ENCODE measurements around the gene POC1A.

Gene POC1A

DNA sequence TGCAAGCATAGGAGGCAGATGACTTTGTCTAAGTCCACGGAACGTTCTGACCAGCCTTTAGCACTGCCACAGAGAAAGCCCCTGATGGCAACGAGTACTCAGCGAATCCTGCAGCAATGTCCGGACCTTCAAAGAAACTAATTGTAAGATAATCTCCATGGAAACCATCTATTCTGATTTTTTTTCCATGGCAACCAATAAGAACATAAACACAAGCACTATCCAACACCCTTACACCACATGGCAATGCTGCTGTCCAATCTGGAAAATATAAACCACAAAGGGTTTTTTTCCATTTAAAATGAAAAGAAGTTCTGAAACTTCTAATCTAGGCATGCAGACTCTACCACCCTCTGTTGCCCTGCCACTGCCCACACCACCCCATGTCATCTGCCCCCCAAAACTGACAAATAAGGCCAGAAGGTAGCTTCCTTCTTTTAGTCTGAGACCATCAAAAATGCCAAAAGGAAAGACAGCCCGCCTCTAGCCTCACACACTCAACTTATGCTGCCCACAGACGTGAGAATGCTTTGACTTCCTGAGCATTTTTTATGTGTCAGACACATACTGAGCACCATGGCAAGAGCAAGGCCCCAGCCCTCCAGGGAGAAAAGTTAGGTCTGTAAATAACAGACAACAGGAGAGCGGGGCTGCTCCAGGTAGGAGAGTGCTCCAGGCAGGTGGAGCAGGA lies 44.5 kb downstream of the POC1A start:
- H3K4me3 ChIP-seq (ENCODE audit: low read length): no peak overlapping the region
- no CpG with 5 or more reads among the region's 8 CpGs for whole genome bisulfite sequencing (ENCODE audit: insufficient coverage, insufficient read length)
- no peaks in the 10 kb centered on the region for H3K4me1 ChIP-seq (ENCODE audit: control insufficient read depth, insufficient read depth, low read length)
- no peaks in the 10 kb centered on the region for H3K27me3 ChIP-seq (ENCODE audit: control insufficient read depth, insufficient read depth, low read length)
- H3K27ac ChIP-seq (ENCODE audit: low read length): no peak overlapping the region
- no peaks in the 10 kb centered on the region; the same call in 1 of the 2 replicates for H3K36me3 ChIP-seq (ENCODE audit: control insufficient read depth, insufficient read depth, low read length)
- DNase-seq (ENCODE audit: low read depth, low spot score): no peak
- no peaks in the 10 kb centered on the region for H3K9me3 ChIP-seq (ENCODE audit: control insufficient read depth, insufficient read depth, low read length)

DNA sequence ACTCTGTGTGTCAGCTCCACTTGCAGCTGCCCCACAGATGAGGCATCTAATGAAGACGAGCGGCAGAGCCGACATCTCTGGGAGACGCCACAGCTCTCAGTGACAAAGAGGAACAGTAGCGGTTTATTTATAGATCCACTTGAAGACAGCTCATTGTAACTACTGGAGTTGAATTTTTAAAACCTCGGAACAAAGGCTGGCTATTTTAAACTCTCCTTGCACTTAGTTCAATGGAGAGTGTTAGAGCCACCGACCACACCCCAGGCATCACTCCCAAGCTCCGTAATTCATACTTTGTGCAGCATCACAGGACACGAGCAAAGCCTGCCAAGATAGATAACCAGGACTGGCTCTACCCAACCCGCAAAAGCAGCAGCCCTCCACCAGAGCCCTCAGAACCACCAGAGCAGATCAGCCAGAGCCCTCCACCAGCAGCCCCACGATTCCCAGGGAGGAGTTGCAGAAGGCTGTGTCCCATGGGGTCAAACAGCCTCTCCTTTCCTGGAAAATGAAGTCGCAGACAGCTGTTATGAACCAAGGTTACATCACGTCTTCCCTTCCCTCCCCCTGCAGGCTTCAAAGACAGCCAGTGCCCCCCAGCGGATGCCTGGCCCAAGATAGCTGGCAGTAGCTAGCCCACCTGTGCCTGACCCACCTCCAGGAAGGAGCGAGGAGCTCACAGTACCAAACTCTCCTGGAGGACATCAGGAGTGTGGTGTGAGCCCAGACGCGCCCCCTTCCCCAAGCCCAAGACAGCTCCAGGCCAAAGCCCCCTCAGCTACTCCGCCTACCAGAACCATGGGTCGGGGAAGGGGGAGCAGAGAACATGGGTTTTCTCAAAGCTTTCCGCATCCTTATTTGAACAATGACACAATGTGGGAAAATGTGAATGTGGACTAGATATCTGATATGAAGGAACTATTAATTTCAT lies 45.7 kb downstream of the POC1A start:
- DNase-seq (ENCODE audit: low read depth, low spot score): no peak
- Histone ChIP-seq H3K4me3 (ENCODE audit: low read length) (no peak overlapping the region), H3K27ac (ENCODE audit: low read length) (no peak overlapping the region), H3K36me3 (ENCODE audit: control insufficient read depth, insufficient read depth, low read length) (no peaks in the 10 kb centered on the region; the same call in 1 of the 2 replicates), H3K9me3 (ENCODE audit: control insufficient read depth, insufficient read depth, low read length) (no peaks in the 10 kb centered on the region), H3K27me3 (ENCODE audit: control insufficient read depth, insufficient read depth, low read length) (no peaks in the 10 kb centered on the region), H3K4me1 (ENCODE audit: control insufficient read depth, insufficient read depth, low read length) (no peaks in the 10 kb centered on the region)
- WGBS (ENCODE audit: insufficient coverage, insufficient read length): no CpG with 5 or more reads among the region's 20 CpGs

DNA sequence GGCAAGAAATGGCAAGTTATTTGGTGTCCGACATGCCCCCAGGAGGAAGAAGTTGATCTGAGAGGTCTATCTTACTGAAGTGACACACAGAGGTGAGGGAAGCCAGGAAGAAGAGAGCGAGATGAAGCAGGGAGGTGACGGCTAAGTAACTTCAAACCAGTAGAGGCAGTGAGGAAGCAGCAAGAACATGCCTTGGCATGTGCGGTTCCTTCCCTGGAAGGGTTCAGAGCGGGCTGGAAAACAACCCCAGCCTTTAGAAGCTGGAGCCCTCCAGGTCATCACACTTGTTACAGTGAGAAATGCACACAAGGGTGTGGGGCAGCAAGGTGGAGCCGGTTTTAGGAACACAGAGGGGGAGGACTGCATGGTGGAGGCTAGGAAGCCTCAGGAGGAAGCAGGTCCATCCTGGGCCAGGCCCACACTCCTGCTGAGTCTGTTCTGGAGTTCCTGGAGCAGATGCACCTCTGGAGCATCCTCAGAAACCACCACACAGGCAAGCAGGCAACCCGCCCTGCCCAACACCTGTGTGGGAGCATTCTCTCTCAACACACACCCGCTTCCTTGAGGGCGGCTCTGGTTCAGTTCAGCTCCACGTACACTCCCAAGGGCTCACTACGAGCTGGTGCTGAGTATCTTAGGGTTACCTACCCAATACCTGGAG lies 47.1 kb downstream of the POC1A start:
- Histone ChIP-seq H3K4me3 (ENCODE audit: low read length) (no peak overlapping the region), H3K9me3 (ENCODE audit: control insufficient read depth, insufficient read depth, low read length) (no peaks in the 10 kb centered on the region), H3K27ac (ENCODE audit: low read length) (no peak overlapping the region), H3K4me1 (ENCODE audit: control insufficient read depth, insufficient read depth, low read length) (no peaks in the 10 kb centered on the region), H3K36me3 (ENCODE audit: control insufficient read depth, insufficient read depth, low read length) (no peaks in the 10 kb centered on the region; the same call in 1 of the 2 replicates), H3K27me3 (ENCODE audit: control insufficient read depth, insufficient read depth, low read length) (no peaks in the 10 kb centered on the region)
- no CpG with 5 or more reads among the region's 11 CpGs for WGBS (ENCODE audit: insufficient coverage, insufficient read length)
- no peak for DNase-seq (ENCODE audit: low read depth, low spot score)

DNA sequence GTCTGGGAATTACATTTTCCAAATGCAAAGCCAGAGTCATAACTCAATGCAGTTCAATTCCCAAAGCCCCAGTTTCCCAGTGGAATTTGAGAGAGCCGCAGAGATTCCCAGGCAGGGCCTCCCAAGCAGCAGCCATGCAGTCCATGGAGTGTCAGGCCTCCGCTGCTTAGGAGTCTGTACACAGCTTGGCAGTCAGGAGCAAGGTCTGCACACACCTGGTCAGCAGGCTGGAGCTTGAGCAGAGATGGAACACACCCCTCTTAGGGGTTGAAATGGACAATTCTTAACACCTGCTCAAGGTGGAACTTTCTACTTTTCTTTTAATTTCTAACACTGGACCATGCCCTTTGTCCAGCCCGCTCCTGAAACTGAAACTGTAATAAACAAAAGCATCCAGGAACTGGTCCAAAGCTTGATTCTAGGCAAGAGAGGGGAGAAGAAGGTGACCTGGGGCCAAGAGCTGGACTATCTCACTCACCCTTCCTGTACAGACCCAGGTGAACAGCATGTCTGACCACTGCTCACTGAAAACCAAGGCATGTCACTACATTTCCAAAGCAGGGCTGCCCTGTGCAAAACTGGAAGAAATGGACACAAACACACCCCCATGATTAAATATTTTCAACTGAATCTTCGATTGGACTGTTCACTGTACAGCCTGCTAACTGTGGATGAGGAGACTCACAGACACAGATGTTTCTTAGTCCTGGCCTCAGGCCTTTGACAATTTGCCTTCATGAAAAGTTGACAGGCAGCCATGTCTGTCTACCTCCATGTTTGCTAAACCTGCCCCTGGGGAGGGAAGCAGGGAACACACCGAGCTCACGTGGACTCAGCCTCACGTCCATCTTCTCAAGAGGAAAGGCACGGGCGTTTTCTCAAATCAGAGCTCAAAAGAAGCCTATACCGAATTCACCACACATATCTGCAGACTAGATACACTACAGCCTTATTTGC lies 49.3 kb downstream of the POC1A start:
- H3K27me3 ChIP-seq (ENCODE audit: control insufficient read depth, insufficient read depth, low read length): no peaks in the 10 kb centered on the region
- H3K9me3 ChIP-seq (ENCODE audit: control insufficient read depth, insufficient read depth, low read length): no peaks in the 10 kb centered on the region
- WGBS (ENCODE audit: insufficient coverage, insufficient read length): no CpG with 5 or more reads among the region's 10 CpGs
- DNase-seq (ENCODE audit: low read depth, low spot score): no peak
- H3K36me3 ChIP-seq (ENCODE audit: control insufficient read depth, insufficient read depth, low read length): no peaks in the 10 kb centered on the region; the same call in 1 of the 2 replicates
- no peak overlapping the region for H3K27ac ChIP-seq (ENCODE audit: low read length)
- H3K4me1 ChIP-seq (ENCODE audit: control insufficient read depth, insufficient read depth, low read length): no peaks in the 10 kb centered on the region
- no peak overlapping the region for H3K4me3 ChIP-seq (ENCODE audit: low read length)

DNA sequence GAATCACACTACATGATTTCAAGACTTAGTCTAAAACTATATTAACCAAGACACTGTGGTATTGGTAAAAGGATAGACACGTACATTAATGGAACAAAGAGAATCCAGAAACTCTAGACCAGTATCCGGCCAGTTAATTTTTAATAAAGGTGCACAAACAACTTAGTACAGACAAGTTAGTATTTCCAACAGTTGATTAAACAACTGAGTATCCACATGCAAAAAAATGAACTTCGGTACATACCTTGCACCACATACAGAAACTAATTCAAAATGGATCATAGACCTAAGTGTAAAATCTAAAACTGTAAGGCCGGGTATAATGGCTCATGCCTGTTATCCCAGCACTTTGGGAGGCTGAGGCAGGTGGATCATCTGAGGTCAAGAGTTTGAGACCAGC lies 51.3 kb downstream of the POC1A start:
- H3K9me3 ChIP-seq (ENCODE audit: control insufficient read depth, insufficient read depth, low read length): no peaks in the 10 kb centered on the region
- no peak overlapping the region for H3K27ac ChIP-seq (ENCODE audit: low read length)
- no peak overlapping the region for H3K4me3 ChIP-seq (ENCODE audit: low read length)
- no peak for DNase-seq (ENCODE audit: low read depth, low spot score)
- no peaks in the 10 kb centered on the region for H3K4me1 ChIP-seq (ENCODE audit: control insufficient read depth, insufficient read depth, low read length)
- no CpG with 5 or more reads among the region's 4 CpGs for WGBS (ENCODE audit: insufficient coverage, insufficient read length)
- H3K27me3 ChIP-seq (ENCODE audit: control insufficient read depth, insufficient read depth, low read length): no peaks in the 10 kb centered on the region
- H3K36me3 ChIP-seq (ENCODE audit: control insufficient read depth, insufficient read depth, low read length): no peaks in the 10 kb centered on the region

DNA sequence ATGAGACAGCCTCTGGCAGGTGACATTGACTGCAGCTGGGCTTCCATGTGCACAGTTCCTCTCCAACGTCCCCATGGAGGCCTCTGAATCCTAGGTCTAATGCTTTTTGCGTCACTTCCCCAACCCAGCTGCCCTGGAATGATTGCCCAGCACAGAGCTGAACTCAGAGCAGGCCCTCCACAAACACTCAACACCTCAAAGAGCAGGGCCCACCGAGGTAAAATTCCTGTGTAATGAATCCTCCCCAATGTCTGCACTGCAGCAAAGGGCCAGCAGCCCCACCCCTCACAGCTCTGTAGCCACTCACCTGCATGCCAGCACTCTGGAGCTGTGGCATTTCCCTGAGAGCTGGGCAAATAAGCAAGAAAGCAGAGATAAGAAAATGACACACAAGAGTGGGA lies 55.2 kb downstream of the POC1A start:
- WGBS (ENCODE audit: insufficient coverage, insufficient read length): no CpG with 5 or more reads among the region's 3 CpGs
- 0 out of 2 replicates have a peak, but pooled peaks cover 6% of the 10 kb centered on the region for H3K36me3 ChIP-seq (ENCODE audit: control insufficient read depth, insufficient read depth, low read length)

DNA sequence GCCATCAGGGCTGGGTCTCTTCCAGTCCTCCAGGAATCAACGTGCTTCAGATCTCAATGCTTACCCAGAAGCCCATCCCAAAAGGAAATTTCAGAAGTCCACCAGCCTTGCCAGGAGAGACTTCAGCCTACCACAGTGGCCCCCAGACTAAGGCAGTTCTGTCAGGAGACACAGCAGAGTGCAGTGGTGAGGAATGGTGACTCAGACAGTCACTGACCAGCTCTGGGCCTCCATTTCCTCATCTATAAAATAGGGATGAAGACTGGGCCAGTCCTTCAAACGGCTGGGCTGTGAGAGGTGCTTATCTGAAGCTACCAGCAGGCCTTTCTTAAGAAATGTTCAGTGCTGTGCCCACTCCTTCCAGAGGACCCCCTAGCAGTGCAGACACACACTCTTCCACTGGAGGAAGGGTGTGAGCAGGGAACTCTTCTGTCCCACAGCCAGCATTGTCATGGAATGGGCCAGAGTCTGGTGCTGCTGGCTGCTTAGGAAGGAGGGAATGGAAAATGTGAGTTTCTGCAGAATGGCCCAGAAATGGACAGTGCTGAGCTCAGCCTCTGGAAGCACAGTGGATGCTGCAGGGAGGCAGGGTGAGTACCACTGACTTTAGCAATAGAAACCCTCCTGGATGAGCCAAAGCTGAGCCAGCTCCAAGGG lies 56.2 kb downstream of the POC1A start:
- WGBS (ENCODE audit: insufficient coverage, insufficient read length): no CpG with 5 or more reads among the region's 2 CpGs
- H3K36me3 ChIP-seq (ENCODE audit: control insufficient read depth, insufficient read depth, low read length): 0 out of 2 replicates have a peak, but pooled peaks cover 6% of the 10 kb centered on the region
- H3K4me3 ChIP-seq (ENCODE audit: low read length): no peak overlapping the region
- H3K27ac ChIP-seq (ENCODE audit: low read length): no peak overlapping the region
- H3K4me1 ChIP-seq (ENCODE audit: control insufficient read depth, insufficient read depth, low read length): no peaks in the 10 kb centered on the region
- no peak for DNase-seq (ENCODE audit: low read depth, low spot score)
- no peaks in the 10 kb centered on the region for H3K9me3 ChIP-seq (ENCODE audit: control insufficient read depth, insufficient read depth, low read length)
- H3K27me3 ChIP-seq (ENCODE audit: control insufficient read depth, insufficient read depth, low read length): no peaks in the 10 kb centered on the region

More for the DNA sequence above, 55.2 kb downstream of the POC1A start:
- H3K27me3 ChIP-seq (ENCODE audit: control insufficient read depth, insufficient read depth, low read length): no peaks in the 10 kb centered on the region
- DNase-seq (ENCODE audit: low read depth, low spot score): no peak
- no peak overlapping the region for H3K4me3 ChIP-seq (ENCODE audit: low read length)
- H3K4me1 ChIP-seq (ENCODE audit: control insufficient read depth, insufficient read depth, low read length): no peaks in the 10 kb centered on the region
- H3K27ac ChIP-seq (ENCODE audit: low read length): no peak overlapping the region
- no peaks in the 10 kb centered on the region for H3K9me3 ChIP-seq (ENCODE audit: control insufficient read depth, insufficient read depth, low read length)

DNA sequence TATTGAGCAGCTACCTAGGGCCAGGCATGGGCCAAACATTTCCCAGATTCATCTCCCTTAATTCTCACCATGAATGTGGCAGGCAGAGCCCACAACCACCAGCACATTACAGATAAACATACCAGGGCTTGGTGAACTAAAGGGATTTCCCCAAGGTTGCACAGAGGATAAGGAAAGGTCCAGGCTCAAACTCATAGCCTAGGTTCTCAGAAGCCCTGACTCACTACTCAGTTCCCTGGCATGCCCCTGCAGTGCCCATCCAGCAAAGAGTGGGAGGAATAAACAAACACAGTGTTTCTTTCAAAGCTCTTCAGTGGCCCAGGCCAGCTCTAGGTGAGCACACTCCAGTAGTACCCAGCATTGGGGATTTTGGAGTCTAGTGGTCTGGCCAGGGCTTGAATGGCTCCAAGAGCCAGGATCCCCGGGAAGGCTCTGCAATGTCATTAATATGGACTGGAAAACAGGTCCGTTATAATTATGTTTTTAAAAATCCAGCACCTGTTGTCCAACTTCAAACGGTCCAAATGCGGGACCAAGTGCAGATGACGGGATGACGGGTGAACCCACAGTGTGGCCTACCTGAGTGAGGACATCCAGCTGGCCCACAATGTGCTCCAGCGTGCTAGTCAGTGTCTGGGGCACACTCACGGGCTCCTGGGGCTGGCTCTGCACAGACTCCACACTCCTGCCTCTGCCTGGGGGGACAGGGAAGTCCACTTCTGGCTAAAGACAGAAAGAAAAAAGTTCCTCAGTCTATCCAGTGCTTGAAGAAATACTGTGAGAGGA lies 58.0 kb downstream of the POC1A start:
- no peak for DNase-seq (ENCODE audit: low read depth, low spot score)

More for the DNA sequence above, 58.0 kb downstream of the POC1A start:
- no peaks in the 10 kb centered on the region for H3K9me3 ChIP-seq (ENCODE audit: control insufficient read depth, insufficient read depth, low read length)
- no peaks in the 10 kb centered on the region for H3K27me3 ChIP-seq (ENCODE audit: control insufficient read depth, insufficient read depth, low read length)
- H3K36me3 ChIP-seq (ENCODE audit: control insufficient read depth, insufficient read depth, low read length): 0 out of 2 replicates have a peak, but pooled peaks cover 8% of the 10 kb centered on the region
- no peak overlapping the region for H3K4me3 ChIP-seq (ENCODE audit: low read length)
- H3K4me1 ChIP-seq (ENCODE audit: control insufficient read depth, insufficient read depth, low read length): no peaks in the 10 kb centered on the region
- no CpG with 5 or more reads among the region's 8 CpGs for WGBS (ENCODE audit: insufficient coverage, insufficient read length)
- no peak overlapping the region for H3K27ac ChIP-seq (ENCODE audit: low read length)

Data from iPS DF 6.9 (cell line).